K562 (cell line): ENCODE measurements around the gene CLCNKA. TPM values are rescaled to one million over a fixed set of nuclear protein-coding genes. Genes with fewer than 3 reads are reported as not detected.

Experiments used
- ADNP ChIP-seq: fragments of 200-800 bp; sonication (Bioruptor generic); IDR thresholded peaks from 2 replicates; pipeline ENCODE4 v1.6.1; 2016; ENCODE audit warnings: missing genetic modification characterization, missing compliant biosample characterization
- ARHGAP35 ChIP-seq: fragments of 450-650 bp; IDR thresholded peaks from 2 replicates; pipeline ENCODE4 v1.6.1; 2018; ENCODE audit not compliant: partially characterized antibody
- ESRRB ChIP-seq: fragments of 250-450 bp; sonication (Bioruptor Pico); IDR thresholded peaks from 2 replicates; pipeline ENCODE4 v1.5.0; 2020; ENCODE audit warnings: mild to moderate bottlenecking, moderate library complexity, borderline replicate concordance
- FOXJ2 ChIP-seq: fragments of 200-800 bp; sonication (Bioruptor generic); IDR thresholded peaks from 2 replicates; pipeline ENCODE4 v1.6.1; 2016; ENCODE audit warnings: missing genetic modification characterization, missing compliant biosample characterization
- GABPB2 ChIP-seq: fragments of 250-450 bp; sonication (Bioruptor Pico); conservative IDR thresholded peaks from 2 replicates; pipeline ENCODE4 v1.5.1; 2021; ENCODE audit warnings: mild to moderate bottlenecking
- GATAD2A ChIP-seq: fragments of 450-650 bp; IDR thresholded peaks from 2 replicates; pipeline ENCODE4 v1.6.1; 2017
- HMGXB4 ChIP-seq: sonication (generic); formaldehyde crosslinking; IDR thresholded peaks from 2 replicates; pipeline ENCODE4 v1.8.1; 2023; ENCODE audit warnings: mild to moderate bottlenecking, missing genetic modification reagents
- HNRNPL ChIP-seq: fragments of 200-400 bp; formaldehyde crosslinking; IDR thresholded peaks from 2 replicates; pipeline ENCODE4 v1.6.1; 2017; ENCODE audit warnings: low read depth, mild to moderate bottlenecking, low read length
- KDM5B ChIP-seq: fragments of 200-600 bp; sonication (generic); IDR thresholded peaks from 2 replicates; pipeline ENCODE4 v1.6.1; 2012; ENCODE audit warnings: low read depth, mild to moderate bottlenecking, moderate library complexity, low read length, control low read depth, inconsistent platforms; ENCODE audit not compliant: insufficient replicate concordance
- MITF ChIP-seq: IDR thresholded peaks from 2 replicates; pipeline ENCODE4 v1.6.1; 2014; ENCODE audit warnings: antibody characterized with exemption
- MLLT1 ChIP-seq, 2 experiments: fragments of 450-650 bp; IDR thresholded peaks; 2 replicates each; pipeline ENCODE4 v1.6.1; 2016
- NFXL1 ChIP-seq: fragments of 450-650 bp; formaldehyde crosslinking; IDR thresholded peaks from 2 replicates; pipeline ENCODE4 v1.4.0; 2021; ENCODE audit warnings: mild to moderate bottlenecking
- PCBP1 ChIP-seq: fragments of 200-400 bp; formaldehyde crosslinking; IDR thresholded peaks from 2 replicates; pipeline ENCODE4 v1.6.1; 2018; ENCODE audit warnings: mild to moderate bottlenecking, low read depth, low read length; ENCODE audit not compliant: poor library complexity, severe bottlenecking
- PHF21A ChIP-seq: fragments of 450-650 bp; IDR thresholded peaks from 2 replicates; pipeline ENCODE4 v1.6.1; 2017; ENCODE audit warnings: low read depth, borderline replicate concordance
- PML ChIP-seq: IDR thresholded peaks from 2 replicates; pipeline ENCODE4 v1.6.1; 2012; ENCODE audit warnings: low read length, inconsistent platforms
- RB1 ChIP-seq: fragments of 450-650 bp; IDR thresholded peaks from 2 replicates; pipeline ENCODE4 v1.6.1; 2017; ENCODE audit warnings: low read depth, mild to moderate bottlenecking
- RBM34 ChIP-seq: fragments of 200-400 bp; formaldehyde crosslinking; IDR thresholded peaks from 2 replicates; pipeline ENCODE4 v1.6.1; 2018; ENCODE audit warnings: low read length, borderline replicate concordance; ENCODE audit not compliant: insufficient read depth
- SIX5 ChIP-seq, 2 experiments: IDR thresholded peaks; 2 replicates each; pipeline ENCODE4 v1.6.1; 2011; ENCODE audit warnings: low read length in 2 of 2, borderline replicate concordance in 1 of 2, low read depth in 1 of 2, mild to moderate bottlenecking in 1 of 2, moderate library complexity in 1 of 2; ENCODE audit not compliant: insufficient read depth in 1 of 2
- TAF1 ChIP-seq: IDR thresholded peaks from 2 replicates; pipeline ENCODE4 v1.6.1; 2011; ENCODE audit warnings: mild to moderate bottlenecking, low read length, moderate library complexity; ENCODE audit not compliant: insufficient read depth, control insufficient read depth, severe bottlenecking; ENCODE audit errors: extremely low read depth
- ZBTB12 ChIP-seq: fragments of 250-450 bp; sonication (Bioruptor Pico); IDR thresholded peaks from 2 replicates; pipeline ENCODE4 v1.4.0; 2020
- ZNF561 ChIP-seq: fragments of 450-650 bp; formaldehyde crosslinking; conservative IDR thresholded peaks from 2 replicates; pipeline ENCODE4 v1.4.0; 2020; ENCODE audit warnings: mild to moderate bottlenecking, moderate library complexity
- ZNF76 ChIP-seq: fragments of 250-450 bp; sonication (Bioruptor Pico); IDR thresholded peaks from 2 replicates; pipeline ENCODE4 v1.4.0; 2020; ENCODE audit warnings: mild to moderate bottlenecking, moderate library complexity, borderline replicate concordance
- polyA plus RNA-seq, 8 experiments: library from polyadenylated mRNA; depleted of rRNA in 4 of 8; stranded (reverse) in 5 of 8; unstranded in 3 of 8; fragments of >200 nt; fragmentation: Nextera tagmentation in 2 of 8; fragmentation: Illumina TruSeq in 1 of 8; extraction: Ambion mirVana in 2 of 8; extraction: Trizol in 1 of 8; gene quantifications; 2 replicates each; pipeline versions ENCODE4 v1.2.1 to v1.2.3, GENCODE V29; 2011 to 2014; ENCODE audit warnings: inconsistent platforms in 1 of 8, missing spikeins in 1 of 8
- total RNA-seq, 7 experiments: library from RNA; depleted of rRNA in 6 of 7; stranded (reverse); fragments of >200 nt in 6 of 7; fragmentation: Illumina TruSeq in 2 of 7; extraction: Trizol in 2 of 7; gene quantifications; 2 replicates each; pipeline versions ENCODE4 v1.2.1 to v1.2.3, GENCODE V29; 2011 to 2021; ENCODE audit warnings: low replicate concordance in 1 of 7

The CLCNKA gene
- total and polyA plus RNA-seq, 9 of the 15 experiments (the other 6 are each of a cell fraction or from before 2014, with no cell fraction given), result 0.03 to 0.37 (median 0.10) TPM; not detected in 3

GRCh38 chr1:15975805-15976680, 45.8 kb upstream of the CLCNKA start, which contains the start of gene ZBTB17 (continued):
- peak; percentile 52; the same call in 1 of the 2 replicates for TF ChIP-seq HMGXB4 (CRISPR knock-in tag)
- TF ChIP-seq ARHGAP35, result no peak
- no peak for TF ChIP-seq MLLT1 (IDR thresholded peaks at IDR 0.05)
- peak; percentile 67; the same call in 1 of the 2 replicates for TF ChIP-seq FOXJ2 (tag)
- no peak for TF ChIP-seq ZNF561 (CRISPR knock-in tag)
- peak; percentile 71 for TF ChIP-seq KDM5B
- TF ChIP-seq PHF21A, result peak; percentile 82; the same call in 1 of the 2 replicates
- no peak for TF ChIP-seq RBM34
- no peak for TF ChIP-seq GABPB2
- TF ChIP-seq TAF1, result peak; percentile 66
- TF ChIP-seq GATAD2A, result peak; percentile 66; the same call in 1 of the 2 replicates
- peak; percentile 41; the same call in 1 of the 2 replicates for TF ChIP-seq PML
- TF ChIP-seq HNRNPL, result 0 out of 2 replicates have a peak, but pooled peaks have one; percentile 38
- peak; percentile 64; the same call in 1 of the 2 replicates for TF ChIP-seq RB1
- peak; percentile 71 to 80; a peak in 3 of 4 replicates for TF ChIP-seq SIX5 (IDR thresholded peaks at IDR 0.05; ENCODE audit: borderline replicate concordance in 1 of 2, insufficient read depth in 1 of 2, low read depth in 1 of 2, low read length in 2 of 2)
- TF ChIP-seq ZNF76 (CRISPR knock-in tag), result no peak
- TF ChIP-seq ESRRB (CRISPR knock-in tag), result no peak
- TF ChIP-seq PCBP1, result peak; percentile 93
- peak; percentile 80 for TF ChIP-seq ZBTB12 (CRISPR knock-in tag)
- no peak for TF ChIP-seq NFXL1 (CRISPR knock-in tag)
- no peak for TF ChIP-seq MITF
- no peak for TF ChIP-seq ADNP (tag)
